Osteoblast (primary cell): ENCODE results near the gene BLOC1S5. TPM values are rescaled to one million over a fixed set of nuclear protein-coding genes. Genes with fewer than 3 reads are reported as not detected.
"Not testable (repeated sequence)": the region's sequence is repeated elsewhere in the genome, so short reads cannot be mapped to it uniquely, and the experiment has no call there.

Source experiments
- DNase-seq: peaks from one replicate; pipeline ENCODE4 v3.0.0; 2011; ENCODE audit warnings: low spot score, mixed read lengths; ENCODE audit not compliant: insufficient read length; ENCODE audit errors: missing footprints
- H2AFZ ChIP-seq: 2 replicates; pipeline ENCODE4 v1.6.0; 2011; ENCODE audit warnings: mild to moderate bottlenecking, low read length
- H3K27ac ChIP-seq: 2 replicates; pipeline ENCODE4 v1.5.1; 2011; ENCODE audit warnings: mild to moderate bottlenecking, low read depth, low read length, moderate library complexity
- H3K27me3 ChIP-seq: 2 replicates; pipeline ENCODE4 v1.6.0; 2012; ENCODE audit warnings: mild to moderate bottlenecking, control low read depth, inconsistent platforms, low read length, moderate library complexity; ENCODE audit not compliant: insufficient read depth
- H3K36me3 ChIP-seq: 2 replicates; pipeline ENCODE4 v1.5.1; 2011; ENCODE audit warnings: mild to moderate bottlenecking, low read length, control low read depth, moderate library complexity; ENCODE audit not compliant: insufficient read depth
- H3K4me1 ChIP-seq: 2 replicates; pipeline ENCODE4 v1.5.1; 2011; ENCODE audit warnings: mild to moderate bottlenecking, low read length, control low read depth, moderate library complexity; ENCODE audit not compliant: insufficient read depth
- H3K4me2 ChIP-seq: 2 replicates; pipeline ENCODE4 v1.6.0; 2011; ENCODE audit warnings: mild to moderate bottlenecking, low read length; ENCODE audit not compliant: insufficient read depth
- H3K4me3 ChIP-seq: fragments of 200-600 bp; sonication (generic); 3 replicates; pipeline ENCODE4 v1.5.1; 2012; ENCODE audit warnings: mild to moderate bottlenecking, low read length, inconsistent platforms; ENCODE audit not compliant: insufficient read depth
- H3K79me2 ChIP-seq: 2 replicates; pipeline ENCODE4 v1.6.0; 2012; ENCODE audit warnings: mild to moderate bottlenecking, low read length, control low read depth, inconsistent platforms; ENCODE audit not compliant: insufficient read depth
- H3K9me3 ChIP-seq: 2 replicates; pipeline ENCODE4 v1.5.1; 2011; ENCODE audit warnings: low read depth, low read length, control low read depth
- H4K20me1 ChIP-seq: 2 replicates; pipeline ENCODE4 v1.6.0; 2012; ENCODE audit warnings: mild to moderate bottlenecking, low read length, control low read depth; ENCODE audit not compliant: insufficient read depth
- total RNA-seq: library from RNA; depleted of rRNA; stranded (reverse); fragments of >200 nt; gene quantifications from 2 replicates; pipeline ENCODE4 v1.2.3, GENCODE V29; 2012
- TF ChIP-seq, protein P1 (sequence below): IDR thresholded peaks from 2 replicates; pipeline ENCODE4 v1.5.1; 2011; ENCODE audit warnings: mild to moderate bottlenecking, low read depth, low read length, moderate library complexity; ENCODE audit errors: extremely low read depth

BLOC1S5 gene
- total RNA-seq, 1 donor: 14.1 TPM

DNA sequence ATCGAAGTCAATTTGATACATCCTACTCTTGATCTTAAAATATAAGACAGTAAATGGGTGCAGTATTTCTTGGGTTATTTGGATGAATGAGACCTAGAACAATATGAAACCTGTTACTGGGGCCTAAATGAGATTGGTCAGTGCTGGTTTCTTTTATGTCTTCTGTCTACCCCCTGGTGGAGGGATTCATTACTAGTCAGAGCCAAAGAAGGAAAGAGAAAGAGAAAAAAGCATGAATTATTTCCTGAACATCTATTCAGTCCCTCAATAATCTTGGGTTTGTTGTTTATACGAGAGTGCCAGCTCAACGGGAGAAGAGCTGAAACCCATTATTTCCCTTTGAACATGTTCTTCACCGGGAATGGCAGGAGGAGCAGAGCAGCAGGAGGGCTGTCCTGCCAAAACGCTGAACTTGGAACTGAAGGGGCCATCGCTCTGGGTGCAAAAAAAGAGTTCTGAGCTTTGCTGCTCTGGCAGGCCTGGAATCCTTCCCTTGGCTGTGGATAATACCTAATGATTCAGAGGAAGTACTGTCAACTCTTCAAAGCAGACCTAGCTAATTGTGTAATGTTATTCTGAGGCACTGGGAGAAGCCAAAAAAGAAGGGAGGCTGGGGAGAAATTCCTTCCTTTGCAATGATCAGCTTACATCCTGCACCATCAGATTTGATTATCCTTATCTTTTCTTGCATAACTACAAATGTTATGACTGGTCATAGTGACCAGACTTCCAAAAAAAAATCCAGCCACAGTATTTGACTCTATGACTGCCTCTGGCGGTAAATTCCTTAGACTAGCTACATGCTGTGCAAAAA lies 72.0 kb downstream of the BLOC1S5 start:
- peak; percentile 91 for DNase-seq
- TF ChIP-seq, protein P1, sequence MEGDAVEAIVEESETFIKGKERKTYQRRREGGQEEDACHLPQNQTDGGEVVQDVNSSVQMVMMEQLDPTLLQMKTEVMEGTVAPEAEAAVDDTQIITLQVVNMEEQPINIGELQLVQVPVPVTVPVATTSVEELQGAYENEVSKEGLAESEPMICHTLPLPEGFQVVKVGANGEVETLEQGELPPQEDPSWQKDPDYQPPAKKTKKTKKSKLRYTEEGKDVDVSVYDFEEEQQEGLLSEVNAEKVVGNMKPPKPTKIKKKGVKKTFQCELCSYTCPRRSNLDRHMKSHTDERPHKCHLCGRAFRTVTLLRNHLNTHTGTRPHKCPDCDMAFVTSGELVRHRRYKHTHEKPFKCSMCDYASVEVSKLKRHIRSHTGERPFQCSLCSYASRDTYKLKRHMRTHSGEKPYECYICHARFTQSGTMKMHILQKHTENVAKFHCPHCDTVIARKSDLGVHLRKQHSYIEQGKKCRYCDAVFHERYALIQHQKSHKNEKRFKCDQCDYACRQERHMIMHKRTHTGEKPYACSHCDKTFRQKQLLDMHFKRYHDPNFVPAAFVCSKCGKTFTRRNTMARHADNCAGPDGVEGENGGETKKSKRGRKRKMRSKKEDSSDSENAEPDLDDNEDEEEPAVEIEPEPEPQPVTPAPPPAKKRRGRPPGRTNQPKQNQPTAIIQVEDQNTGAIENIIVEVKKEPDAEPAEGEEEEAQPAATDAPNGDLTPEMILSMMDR: peak; percentile 49
- Histone ChIP-seq H3K4me2 (peak overlapping the region; percentile 72), H3K4me1 (peaks cover 14% of the 10 kb centered on the region), H2AFZ (peak overlapping the region; percentile 47), H4K20me1 (no peaks in the 10 kb centered on the region), H3K79me2 (no peaks in the 10 kb centered on the region), H3K4me3 (peak overlapping the region; percentile 45), H3K36me3 (no peaks in the 10 kb centered on the region), H3K9me3 (no peaks in the 10 kb centered on the region), H3K27ac (peak overlapping the region; percentile 77), H3K27me3 (no peaks in the 10 kb centered on the region)

DNA sequence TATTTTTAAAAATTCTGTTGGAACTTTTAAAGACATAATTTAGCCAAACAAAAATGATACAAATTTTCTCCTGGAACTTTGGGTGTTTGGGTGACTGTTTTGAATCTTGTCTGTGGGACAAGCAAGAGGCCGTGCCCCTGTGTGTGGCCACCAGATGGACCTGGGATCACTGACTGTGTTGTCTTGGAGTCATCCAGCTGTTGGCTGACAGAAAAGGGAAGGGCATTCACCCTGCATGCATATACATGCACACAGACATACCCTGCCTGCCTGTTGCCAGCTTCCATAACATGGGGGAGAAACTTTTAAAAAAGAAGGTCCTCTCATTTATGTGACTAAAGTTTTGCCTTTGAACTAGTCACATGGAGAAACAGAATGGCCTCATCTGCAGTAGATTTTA lies 72.7 kb downstream of the BLOC1S5 start:
- Histone ChIP-seq H3K27me3 (no peaks in the 10 kb centered on the region), H4K20me1 (no peaks in the 10 kb centered on the region), H3K36me3 (no peaks in the 10 kb centered on the region), H3K4me3 (no peak overlapping the region), H3K4me2 (no peak overlapping the region), H3K9me3 (no peaks in the 10 kb centered on the region), H3K4me1 (peaks cover 14% of the 10 kb centered on the region), H3K27ac (no peak overlapping the region), H3K79me2 (no peaks in the 10 kb centered on the region), H2AFZ (no peak overlapping the region)
- no peak for DNase-seq
- TF ChIP-seq, protein P1: no peak

DNA sequence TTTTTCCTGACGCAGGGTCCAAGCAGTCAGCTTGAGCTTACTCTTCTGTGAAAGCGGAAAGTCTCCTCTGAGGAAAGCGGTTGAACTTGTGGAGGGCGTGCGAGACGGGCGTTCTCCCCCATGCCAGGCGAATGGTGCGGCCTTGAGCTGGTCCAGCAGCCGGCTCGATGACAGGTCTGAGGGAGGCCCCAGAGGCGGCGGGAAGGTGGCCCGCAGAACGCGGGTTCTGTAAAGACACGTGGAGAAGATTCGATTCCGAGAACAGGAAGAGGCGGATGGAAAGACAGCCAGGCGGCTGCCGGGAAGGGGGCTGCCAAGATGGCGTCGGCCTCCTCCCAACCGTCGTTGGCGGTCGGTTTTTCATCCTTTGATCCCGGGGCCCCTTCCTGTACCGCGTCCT lies 78.0 kb downstream of the BLOC1S5 start:
- TF ChIP-seq, protein P1: no peak
- H3K4me1 ChIP-seq: no peaks in the 10 kb centered on the region
- no peak overlapping the region for H3K4me2 ChIP-seq
- H3K9me3 ChIP-seq: no peaks in the 10 kb centered on the region
- no peak for DNase-seq
- H3K79me2 ChIP-seq: no peaks in the 10 kb centered on the region
- H3K27me3 ChIP-seq: no peaks in the 10 kb centered on the region
- no peaks in the 10 kb centered on the region for H3K36me3 ChIP-seq
- no peak overlapping the region for H3K4me3 ChIP-seq
- H4K20me1 ChIP-seq: no peaks in the 10 kb centered on the region
- no peak overlapping the region for H3K27ac ChIP-seq
- H2AFZ ChIP-seq: no peak overlapping the region

DNA sequence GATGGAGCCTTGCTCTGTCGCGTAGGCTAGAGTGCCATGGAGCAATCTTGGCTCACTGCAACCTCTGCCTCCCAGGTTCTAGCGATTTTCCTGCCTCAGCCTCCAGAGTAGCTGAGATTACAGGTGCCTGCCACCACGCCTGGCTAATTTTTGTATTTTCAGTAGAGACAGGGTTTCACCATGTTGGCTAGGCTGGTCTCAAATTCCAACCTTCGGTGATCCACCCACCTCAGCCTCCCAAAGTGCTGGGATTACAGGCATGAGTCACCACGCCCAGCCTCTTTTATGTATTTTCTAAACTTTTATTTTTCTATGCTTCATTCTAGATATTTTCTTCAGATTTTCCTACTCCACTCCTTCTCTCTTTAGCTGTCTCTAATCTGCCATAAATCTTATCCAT lies 80.2 kb downstream of the BLOC1S5 start:
- H3K4me1 ChIP-seq, H3K36me3 ChIP-seq, DNase-seq, H3K27ac ChIP-seq, H3K4me2 ChIP-seq, H3K27me3 ChIP-seq, H3K4me3 ChIP-seq, H3K79me2 ChIP-seq, H4K20me1 ChIP-seq, H2AFZ ChIP-seq, H3K9me3 ChIP-seq: not testable (repeated sequence)
